AG04449 (cell line): ENCODE data around the gene SAA4.
"Not testable (repeated sequence)": the region's sequence is repeated elsewhere in the genome, so short reads cannot be mapped to it uniquely, and the experiment has no call there.

Source experiments
- CTCF ChIA-PET: fragments of 350-600 bp; formaldehyde crosslinking; extraction: SDS; loops from one replicate; lab custom pipeline; 2021; ENCODE audit warnings: antibody characterized with exemption; lab: Yijun Ruan, JAX
- POLR2A ChIA-PET: fragments of 400-600, 350-600 bp; formaldehyde crosslinking; extraction: SDS; loops from one replicate; lab custom pipeline; 2020; ENCODE audit warnings: antibody characterized with exemption, inconsistent platforms; lab: Yijun Ruan, JAX
- DNase-seq: peaks from one replicate; pipeline ENCODE4 v3.0.0-alpha.2; 2010; ENCODE audit warnings: low read depth, low spot score
- H3K4me3 ChIP-seq: 2 replicates; pipeline ENCODE4 v1.5.1; 2011; ENCODE audit warnings: low read depth, mild to moderate bottlenecking, control low read depth, low read length
- TF ChIP-seq, protein P1 (sequence below): IDR thresholded peaks from one replicate; pipeline ENCODE4 v1.5.1; 2011; ENCODE audit warnings: mild to moderate bottlenecking, moderate library complexity, low read length, control low read depth, inconsistent platforms; ENCODE audit not compliant: insufficient read depth; ENCODE audit errors: missing control alignments

Gene SAA4

DNA sequence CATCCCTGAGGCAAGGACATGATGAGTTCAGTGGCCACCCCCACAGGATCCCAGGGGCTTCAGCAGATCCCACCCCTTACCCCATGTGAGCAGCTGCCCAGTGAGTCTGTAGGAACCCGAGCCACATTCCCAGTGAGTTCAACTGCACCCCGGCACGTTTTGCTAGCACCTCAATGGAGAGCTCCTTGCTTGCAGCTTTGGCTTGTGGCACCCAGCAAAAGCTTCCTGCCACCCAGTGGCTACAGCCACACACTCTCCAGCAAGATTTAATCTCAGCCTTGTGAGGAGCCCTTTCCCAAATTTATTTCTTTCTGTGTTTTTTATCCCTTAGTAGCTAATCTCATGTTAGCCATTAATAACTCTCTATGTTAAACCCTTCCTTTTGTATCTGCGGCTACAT is 33.5 kb upstream of the SAA4 start:
- CTCF ChIA-PET: interaction anchor here (0.8 kb wide), 1 partner anchor 26 kb away, joined by 3 read pairs; no protein-coding TSS in a partner anchor
- TF ChIP-seq, protein P1, sequence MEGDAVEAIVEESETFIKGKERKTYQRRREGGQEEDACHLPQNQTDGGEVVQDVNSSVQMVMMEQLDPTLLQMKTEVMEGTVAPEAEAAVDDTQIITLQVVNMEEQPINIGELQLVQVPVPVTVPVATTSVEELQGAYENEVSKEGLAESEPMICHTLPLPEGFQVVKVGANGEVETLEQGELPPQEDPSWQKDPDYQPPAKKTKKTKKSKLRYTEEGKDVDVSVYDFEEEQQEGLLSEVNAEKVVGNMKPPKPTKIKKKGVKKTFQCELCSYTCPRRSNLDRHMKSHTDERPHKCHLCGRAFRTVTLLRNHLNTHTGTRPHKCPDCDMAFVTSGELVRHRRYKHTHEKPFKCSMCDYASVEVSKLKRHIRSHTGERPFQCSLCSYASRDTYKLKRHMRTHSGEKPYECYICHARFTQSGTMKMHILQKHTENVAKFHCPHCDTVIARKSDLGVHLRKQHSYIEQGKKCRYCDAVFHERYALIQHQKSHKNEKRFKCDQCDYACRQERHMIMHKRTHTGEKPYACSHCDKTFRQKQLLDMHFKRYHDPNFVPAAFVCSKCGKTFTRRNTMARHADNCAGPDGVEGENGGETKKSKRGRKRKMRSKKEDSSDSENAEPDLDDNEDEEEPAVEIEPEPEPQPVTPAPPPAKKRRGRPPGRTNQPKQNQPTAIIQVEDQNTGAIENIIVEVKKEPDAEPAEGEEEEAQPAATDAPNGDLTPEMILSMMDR: no peak
- H3K4me3 ChIP-seq: no peak overlapping the region
- POLR2A ChIA-PET: interaction anchor here (0.6 kb wide), 1 partner anchor 71 kb away, joined by 3 read pairs; no protein-coding TSS in a partner anchor
- no peak for DNase-seq

DNA sequence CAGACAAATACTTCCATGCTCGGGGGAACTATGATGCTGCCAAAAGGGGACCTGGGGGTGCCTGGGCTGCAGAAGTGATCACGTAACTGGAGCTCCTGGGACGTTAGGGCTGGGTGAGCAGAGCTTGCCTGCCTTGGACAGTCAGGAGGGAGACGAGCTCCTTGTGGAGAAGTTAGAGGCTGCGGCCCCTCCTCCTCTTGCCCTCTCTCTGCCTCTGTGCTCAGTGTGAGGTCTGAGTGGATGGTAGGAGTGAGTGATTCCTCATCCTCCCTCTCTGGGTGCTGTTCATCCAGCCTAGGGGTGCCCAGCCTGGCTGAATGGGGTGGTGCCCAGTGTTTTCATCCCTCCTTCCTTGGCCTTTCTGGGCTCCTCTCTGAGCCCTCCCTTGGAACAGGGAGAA is 32.6 kb upstream of the SAA4 start:
- DNase-seq, POLR2A ChIA-PET, H3K4me3 ChIP-seq: not testable (repeated sequence)
- CTCF ChIA-PET: interaction anchor here (0.9 kb wide), 1 partner anchor 25 kb away, joined by 3 read pairs; no protein-coding TSS in a partner anchor

DNA sequence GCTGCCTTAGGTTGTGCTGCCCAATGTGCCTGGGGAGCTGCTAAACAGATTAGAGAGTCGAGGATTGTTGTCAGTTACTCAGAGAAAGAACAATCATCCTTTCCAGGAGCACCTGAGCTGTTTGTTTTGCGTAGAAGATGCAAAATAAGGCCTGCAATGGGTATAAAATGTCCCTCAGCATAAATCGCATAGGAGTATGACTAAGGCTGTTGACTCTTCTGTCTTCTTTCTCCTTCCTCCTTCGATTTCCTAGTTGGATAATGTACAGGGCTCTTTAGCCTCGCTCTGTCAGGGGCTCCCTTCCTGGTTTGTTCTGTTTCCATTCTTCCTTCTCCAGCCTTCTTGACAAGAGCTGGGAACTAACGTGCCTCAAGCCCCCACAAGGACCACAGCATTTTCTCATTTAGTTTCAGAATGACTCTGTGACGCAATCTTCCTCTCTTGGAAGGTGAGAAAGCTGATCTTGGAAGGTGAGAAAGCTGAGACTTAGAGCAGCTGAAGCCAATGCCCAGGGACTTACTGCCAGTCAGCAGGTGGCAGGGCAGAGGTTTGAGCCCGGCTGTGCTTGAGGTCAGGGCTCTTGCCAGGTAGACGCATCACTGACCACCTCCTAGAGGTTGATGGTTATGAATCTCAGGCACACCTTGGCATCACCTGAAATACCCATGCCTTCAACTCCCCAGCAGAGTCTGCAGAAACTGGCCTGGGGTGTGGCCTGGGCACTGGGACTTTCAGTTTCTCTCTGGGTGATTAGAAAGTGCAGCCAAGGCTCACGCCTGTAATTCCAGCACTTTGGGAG is 30.9 kb upstream of the SAA4 start:
- DNase-seq, POLR2A ChIA-PET, CTCF ChIA-PET, H3K4me3 ChIP-seq: not testable (repeated sequence)

DNA sequence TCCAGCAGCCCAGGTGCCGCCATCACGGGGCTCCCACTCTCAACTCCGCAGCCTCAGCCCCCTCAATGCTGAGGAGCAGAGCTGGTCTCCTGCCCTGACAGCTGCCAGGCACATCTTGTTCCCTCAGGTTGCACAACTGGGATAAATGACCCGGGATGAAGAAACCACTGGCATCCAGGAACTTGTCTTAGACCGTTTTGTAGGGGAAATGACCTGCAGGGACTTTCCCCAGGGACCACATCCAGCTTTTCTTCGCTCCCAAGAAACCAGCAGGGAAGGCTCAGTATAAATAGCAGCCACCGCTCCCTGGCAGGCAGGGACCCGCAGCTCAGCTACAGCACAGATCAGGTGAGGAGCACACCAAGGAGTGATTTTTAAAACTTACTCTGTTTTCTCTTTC is 29.3 kb upstream of the SAA4 start, which contains the start of gene SAA1:
Gene SAA1, plus strand, starts transcription at position 316 of the 400 bp plus-strand sequence. CDS start 624 bp downstream, outside the sequence.
- no peak within 1 kb of the TSS for H3K4me3 ChIP-seq
- TF ChIP-seq, protein P1: no peak
- CTCF ChIA-PET: interaction anchor here (1.1 to 1.4 kb wide), 2 partner anchors 13 to 22 kb away, joined by 3 to 5 read pairs; no protein-coding TSS in a partner anchor
- POLR2A ChIA-PET: no interaction called here
- DNase-seq: no peak

DNA sequence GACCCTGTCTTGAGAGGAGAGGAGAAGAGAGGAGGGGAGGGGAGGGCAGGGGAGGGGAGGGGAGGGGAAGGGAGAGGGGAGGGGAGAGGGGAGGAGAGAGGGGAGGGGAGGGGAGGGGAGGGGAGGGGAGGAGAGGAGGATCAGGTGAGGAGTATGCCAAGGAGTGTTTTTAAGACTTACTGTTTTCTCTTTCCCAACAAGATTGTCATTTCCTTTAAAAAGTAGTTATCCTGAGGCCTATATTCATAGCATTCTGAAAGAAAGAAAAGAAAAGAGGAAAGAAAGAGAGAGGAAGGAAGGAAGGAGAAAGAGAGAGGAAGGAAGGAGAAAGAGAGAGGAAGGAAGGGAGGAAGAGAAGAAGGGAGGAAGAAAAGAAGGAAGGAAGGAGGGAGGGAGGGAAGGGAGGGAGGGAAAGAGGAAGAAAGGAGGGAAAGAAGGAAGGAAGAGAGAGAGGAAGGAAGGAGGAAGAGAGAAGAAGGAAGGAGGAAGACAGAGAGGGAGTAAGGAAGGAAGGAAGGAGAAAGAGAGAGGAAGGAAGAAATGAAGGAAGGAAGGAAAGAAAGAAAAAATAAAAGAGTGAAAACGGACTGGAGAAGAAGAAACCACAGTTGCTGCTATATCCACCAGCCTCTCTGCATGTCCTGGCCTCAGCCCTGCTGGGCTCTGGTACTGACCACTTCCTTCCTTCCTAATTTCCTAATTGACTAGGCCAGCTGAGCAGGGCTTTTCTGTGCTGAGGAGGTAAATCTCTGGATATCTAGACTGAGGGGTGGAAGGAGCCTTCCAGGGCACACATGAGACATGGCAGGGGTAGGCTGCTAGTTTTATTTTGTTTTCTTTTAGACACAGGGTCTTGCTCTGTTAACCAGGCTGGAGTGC is 28.3 kb upstream of the SAA4 start:
- no peak overlapping the region for H3K4me3 ChIP-seq
- CTCF ChIA-PET: interaction anchor here (1.1 to 2.0 kb wide), 3 partner anchors 12 to 21 kb away, joined by 3 to 7 read pairs (median 5); no protein-coding TSS in a partner anchor
- TF ChIP-seq, protein P1: no peak
- POLR2A ChIA-PET: no interaction called here
- no peak for DNase-seq

DNA sequence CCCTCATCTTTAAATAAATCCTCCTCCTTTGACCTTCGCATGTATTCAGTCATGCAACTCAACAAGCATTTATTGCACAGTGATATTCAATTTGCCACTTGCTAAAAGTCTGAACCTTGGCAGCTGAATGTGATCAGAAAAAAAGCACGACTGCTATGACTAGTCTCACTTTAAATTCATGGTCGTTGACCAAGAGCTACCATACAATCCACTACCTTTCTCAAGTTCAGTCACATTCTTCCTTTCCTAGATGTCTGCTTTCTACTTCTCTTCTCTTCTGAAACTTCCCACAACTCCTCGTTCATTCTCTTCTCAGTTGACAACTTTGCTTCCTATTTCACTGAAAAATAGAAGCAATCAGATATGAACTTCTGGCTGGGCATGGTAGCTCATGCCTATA is 27.4 kb upstream of the SAA4 start:
- no peak for DNase-seq
- TF ChIP-seq, protein P1: no peak
- CTCF ChIA-PET: interaction anchor here (1.2 to 2.0 kb wide), 2 partner anchors 10 to 20 kb away, joined by 3 to 7 read pairs; no protein-coding TSS in a partner anchor
- H3K4me3 ChIP-seq: no peak overlapping the region
- POLR2A ChIA-PET: interaction anchor here (0.6 kb wide), 1 partner anchor 132 kb away, joined by 3 read pairs; no protein-coding TSS in a partner anchor

DNA sequence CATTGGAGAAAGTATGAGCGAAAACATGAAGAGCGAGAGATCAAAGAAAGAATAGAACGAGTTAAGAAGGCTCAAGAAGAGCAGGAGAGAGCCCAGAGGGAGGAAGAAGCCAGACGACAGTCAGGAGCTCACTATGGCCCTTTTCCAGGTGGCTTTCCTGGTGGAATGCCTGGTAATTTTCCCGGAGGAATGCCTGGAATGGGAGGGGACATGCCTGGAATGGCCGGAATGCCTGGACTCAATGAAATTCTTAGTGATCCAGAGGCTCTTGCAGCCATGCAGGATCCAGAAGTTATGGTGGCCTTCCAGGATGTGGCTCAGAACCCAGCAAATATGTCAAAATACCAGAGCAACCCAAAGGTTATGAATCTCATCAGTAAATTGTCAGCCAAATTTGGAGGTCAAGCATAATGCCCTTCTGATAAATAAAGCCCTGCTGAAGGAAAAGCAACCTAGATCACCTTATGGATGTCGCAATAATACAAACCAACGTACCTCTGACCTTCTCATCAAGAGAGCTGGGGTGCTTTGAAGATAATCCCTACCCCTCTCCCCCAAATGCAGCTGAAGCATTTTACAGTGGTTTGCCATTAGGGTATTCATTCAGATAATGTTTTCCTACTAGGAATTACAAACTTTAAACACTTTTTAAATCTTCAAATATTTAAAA is 26.2 kb upstream of the SAA4 start:
- CTCF ChIA-PET: interaction anchor here (1.2 to 2.0 kb wide), 2 partner anchors 11 to 19 kb away, joined by 3 to 7 read pairs; no protein-coding TSS in a partner anchor
- POLR2A ChIA-PET: interaction anchor here (1.2 kb wide), 1 partner anchor 50 kb away, joined by 3 read pairs; no protein-coding TSS in a partner anchor
- H3K4me3 ChIP-seq, DNase-seq: not testable (repeated sequence)
